ENCODE results near the gene SORCS1. TPM values are rescaled to one million over a fixed set of nuclear protein-coding genes. Genes with fewer than 3 reads are reported as not detected.

The SORCS1 gene
- total and polyA plus RNA-seq, 2 of the 8 experiments (the other 6 are each of a cell fraction or from before 2014, with no cell fraction given) = 4.1 to 4.6 TPM

DNA sequence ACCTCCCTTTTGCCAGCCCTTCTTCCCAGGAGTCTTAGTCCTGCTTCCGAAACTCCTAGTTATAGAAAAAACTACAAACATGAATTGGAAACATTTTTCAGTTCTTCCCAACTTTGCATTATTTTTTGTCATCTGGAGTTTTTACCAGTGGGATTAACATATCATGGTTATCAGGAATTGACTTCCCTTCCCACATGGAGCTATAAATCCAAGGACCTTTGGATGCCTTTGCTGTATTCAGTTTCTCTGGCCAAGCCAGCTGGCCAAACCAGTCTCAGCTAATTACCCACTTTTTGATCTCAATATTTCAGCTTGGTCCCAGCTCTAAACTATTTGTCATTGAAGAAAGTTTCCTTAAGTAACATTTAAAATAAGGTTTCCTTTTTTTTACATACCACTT lies 570.6 kb downstream of the SORCS1 start (continued):
- TF ChIP-seq CHD1 (IDR thresholded peaks at IDR 0.05; ENCODE audit: low read depth, low read length) (no peak), POU5F1 (IDR thresholded peaks at IDR 0.05; ENCODE audit: low read depth, low read length) (no peak), SP1 (IDR thresholded peaks at IDR 0.05; ENCODE audit: low read depth, low read length) (no peak), HDAC2 (IDR thresholded peaks at IDR 0.05; ENCODE audit: borderline replicate concordance in 1 of 2, low read depth in 2 of 2, low read length in 2 of 2) (no peak), RNF2 (IDR thresholded peaks at IDR 0.05; ENCODE audit: borderline replicate concordance, low read depth, low read length, missing control alignments, poor library complexity, severe bottlenecking) (no peak)
